Cardiac muscle cell (in vitro differentiated cells and primary cell): ENCODE measurements around the gene OXSM. TPM values are rescaled to one million over a fixed set of nuclear protein-coding genes. Genes with fewer than 3 reads are reported as not detected.

ENCODE experiments used
- DNase-seq, 2 donors: peaks; one replicate each; pipeline versions ENCODE4 v3.0.0 to v3.0.0-alpha.2; 2010 to 2017; ENCODE audit warnings: low read depth in 1 of 2, low spot score in 1 of 2
- H3K27ac ChIP-seq: fragments of 200-600 bp; sonication (generic); 2 replicates; pipeline ENCODE4 v1.5.1; 2016
- H3K27me3 ChIP-seq: fragments of 200-600 bp; sonication (generic); 2 replicates; pipeline ENCODE4 v1.6.0; 2016; ENCODE audit warnings: control low read depth
- H3K36me3 ChIP-seq: fragments of 200-600 bp; sonication (generic); 2 replicates; pipeline ENCODE4 v1.5.1; 2016; ENCODE audit warnings: control low read depth
- H3K4me1 ChIP-seq: fragments of 200-600 bp; sonication (generic); 2 replicates; pipeline ENCODE4 v1.8.1; 2017; ENCODE audit warnings: low read depth, mild to moderate bottlenecking, mixed run types
- H3K4me3 ChIP-seq: fragments of 200-600 bp; sonication (generic); 2 replicates; pipeline ENCODE4 v1.5.1; 2016; ENCODE audit warnings: mild to moderate bottlenecking
- H3K9me3 ChIP-seq: fragments of 200-600 bp; sonication (generic); 2 replicates; pipeline ENCODE4 v1.5.1; 2017; ENCODE audit warnings: low read depth, mild to moderate bottlenecking, control low read depth
- polyA plus RNA-seq: library from polyadenylated mRNA; unstranded; fragments of >200 nt; fragmentation: Nextera tagmentation; extraction: Ambion mirVana; gene quantifications from 2 replicates; pipeline ENCODE4 v1.2.1, GENCODE V29; 2016
- total RNA-seq: library from RNA; depleted of rRNA; stranded (reverse); fragments of >200 nt; gene quantifications from 2 replicates; pipeline ENCODE4 v1.2.3, GENCODE V29; 2016
- TF ChIP-seq, protein P1 (sequence below): IDR thresholded peaks from 2 replicates; pipeline ENCODE4 v1.5.1; 2012; ENCODE audit warnings: low read depth, mild to moderate bottlenecking, low read length

The OXSM gene
- total and polyA plus RNA-seq, 2 experiments from 2014 or later = 4.8 to 17.6 TPM

DNA sequence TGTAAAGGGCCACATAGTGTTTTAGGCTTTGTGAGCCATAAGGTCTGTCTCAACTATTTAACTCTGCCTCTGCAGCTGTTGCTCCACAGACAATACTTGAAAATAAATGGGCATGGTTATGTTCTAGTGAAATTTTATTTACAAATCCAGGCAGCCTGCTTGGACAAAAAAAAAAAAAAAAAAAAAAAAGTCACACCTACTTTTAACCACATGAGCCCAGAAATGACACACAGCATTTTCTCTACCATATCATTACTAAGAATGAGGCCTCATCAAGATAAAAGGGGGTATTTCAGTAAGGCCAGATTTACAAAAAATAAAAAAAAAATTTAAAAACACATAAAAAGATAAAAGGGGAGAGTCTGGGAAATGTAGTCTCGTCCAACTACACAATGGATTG lies 4.9 kb upstream of the OXSM start:
- H3K27me3 ChIP-seq = no peaks in the 10 kb centered on the region
- peaks cover 19% of the 10 kb centered on the region for H3K4me1 ChIP-seq
- H3K27ac ChIP-seq = no peak overlapping the region
- H3K4me3 ChIP-seq = no peak overlapping the region
- TF ChIP-seq, protein P1, sequence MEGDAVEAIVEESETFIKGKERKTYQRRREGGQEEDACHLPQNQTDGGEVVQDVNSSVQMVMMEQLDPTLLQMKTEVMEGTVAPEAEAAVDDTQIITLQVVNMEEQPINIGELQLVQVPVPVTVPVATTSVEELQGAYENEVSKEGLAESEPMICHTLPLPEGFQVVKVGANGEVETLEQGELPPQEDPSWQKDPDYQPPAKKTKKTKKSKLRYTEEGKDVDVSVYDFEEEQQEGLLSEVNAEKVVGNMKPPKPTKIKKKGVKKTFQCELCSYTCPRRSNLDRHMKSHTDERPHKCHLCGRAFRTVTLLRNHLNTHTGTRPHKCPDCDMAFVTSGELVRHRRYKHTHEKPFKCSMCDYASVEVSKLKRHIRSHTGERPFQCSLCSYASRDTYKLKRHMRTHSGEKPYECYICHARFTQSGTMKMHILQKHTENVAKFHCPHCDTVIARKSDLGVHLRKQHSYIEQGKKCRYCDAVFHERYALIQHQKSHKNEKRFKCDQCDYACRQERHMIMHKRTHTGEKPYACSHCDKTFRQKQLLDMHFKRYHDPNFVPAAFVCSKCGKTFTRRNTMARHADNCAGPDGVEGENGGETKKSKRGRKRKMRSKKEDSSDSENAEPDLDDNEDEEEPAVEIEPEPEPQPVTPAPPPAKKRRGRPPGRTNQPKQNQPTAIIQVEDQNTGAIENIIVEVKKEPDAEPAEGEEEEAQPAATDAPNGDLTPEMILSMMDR = no peak
- no peaks in the 10 kb centered on the region for H3K36me3 ChIP-seq
- no peak for DNase-seq
- no peaks in the 10 kb centered on the region for H3K9me3 ChIP-seq

DNA sequence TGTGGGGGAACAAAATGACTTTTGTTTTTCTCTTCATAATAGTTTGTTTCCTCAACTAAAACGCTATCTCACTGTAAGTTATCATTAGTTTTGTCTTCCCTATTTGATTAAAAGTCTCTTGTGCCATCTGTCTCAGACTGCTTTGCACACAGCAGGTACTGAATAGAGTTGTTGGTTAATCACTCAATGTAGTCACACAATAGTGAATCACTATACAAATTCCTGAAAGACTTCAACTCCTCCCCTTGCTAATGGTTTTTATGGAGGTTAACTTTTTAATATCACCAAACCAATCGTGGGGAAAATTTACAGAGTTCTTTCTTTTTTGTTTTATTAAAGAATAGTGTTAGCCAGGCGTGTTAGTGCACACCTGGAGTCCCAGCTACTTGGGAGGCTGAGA lies 4.1 kb upstream of the OXSM start:
- Histone ChIP-seq H3K9me3 (no peaks in the 10 kb centered on the region), H3K4me3 (no peak overlapping the region), H3K4me1 (peaks cover 20% of the 10 kb centered on the region), H3K27ac (no peak overlapping the region), H3K27me3 (no peaks in the 10 kb centered on the region), H3K36me3 (no peaks in the 10 kb centered on the region)
- DNase-seq = no peak
- TF ChIP-seq, protein P1 = no peak

DNA sequence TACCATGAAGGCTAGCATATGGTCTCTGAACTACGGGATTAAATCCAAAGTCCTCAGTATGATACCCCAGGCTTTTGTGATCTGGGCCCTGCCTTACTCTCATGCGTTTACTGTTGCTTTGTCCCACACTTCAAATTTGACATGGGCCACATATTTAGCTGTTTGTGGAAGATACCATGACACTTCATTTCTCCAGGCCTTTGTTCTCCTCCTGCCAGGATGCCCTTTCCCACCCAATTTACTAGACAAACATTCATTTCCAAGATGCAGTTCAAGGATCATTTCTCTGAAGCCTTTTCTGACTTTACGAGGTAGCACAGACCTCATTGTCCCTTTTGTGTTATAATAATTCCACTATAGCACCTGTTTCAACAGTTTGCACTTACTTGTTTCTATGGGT lies 2.2 kb upstream of the OXSM start:
- Histone ChIP-seq H3K27ac (no peak overlapping the region), H3K4me1 (peaks cover 15% of the 10 kb centered on the region), H3K36me3 (no peaks in the 10 kb centered on the region), H3K27me3 (no peaks in the 10 kb centered on the region), H3K9me3 (no peaks in the 10 kb centered on the region), H3K4me3 (no peak overlapping the region)
- DNase-seq = no peak
- TF ChIP-seq, protein P1 = no peak

DNA sequence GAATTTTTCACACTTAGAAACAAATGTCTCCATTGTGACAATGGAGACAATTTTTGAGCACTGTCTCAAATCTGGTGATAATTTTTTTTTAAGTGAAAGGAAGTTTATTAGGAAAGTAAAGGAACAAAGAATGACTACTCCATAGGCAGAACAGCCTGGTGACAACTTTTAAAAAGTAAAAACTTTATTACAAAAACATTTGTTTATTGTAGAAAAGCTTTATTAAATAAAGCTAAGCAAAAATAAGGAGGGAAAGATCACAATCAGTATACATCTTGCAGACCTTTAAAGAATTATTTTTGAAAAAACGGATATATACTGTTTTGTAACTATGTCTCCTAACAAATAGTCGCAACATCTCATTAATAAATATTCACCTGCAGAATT lies 688 bp upstream of the OXSM start:
- peaks cover 15% of the 10 kb centered on the region for H3K4me1 ChIP-seq
- H3K4me3 ChIP-seq = peak overlapping the region; percentile 76
- no peaks in the 10 kb centered on the region for H3K27me3 ChIP-seq
- TF ChIP-seq, protein P1 = no peak
- H3K9me3 ChIP-seq = no peaks in the 10 kb centered on the region
- H3K36me3 ChIP-seq = no peaks in the 10 kb centered on the region
- H3K27ac ChIP-seq = peak overlapping the region; percentile 94
- DNase-seq = no peak

DNA sequence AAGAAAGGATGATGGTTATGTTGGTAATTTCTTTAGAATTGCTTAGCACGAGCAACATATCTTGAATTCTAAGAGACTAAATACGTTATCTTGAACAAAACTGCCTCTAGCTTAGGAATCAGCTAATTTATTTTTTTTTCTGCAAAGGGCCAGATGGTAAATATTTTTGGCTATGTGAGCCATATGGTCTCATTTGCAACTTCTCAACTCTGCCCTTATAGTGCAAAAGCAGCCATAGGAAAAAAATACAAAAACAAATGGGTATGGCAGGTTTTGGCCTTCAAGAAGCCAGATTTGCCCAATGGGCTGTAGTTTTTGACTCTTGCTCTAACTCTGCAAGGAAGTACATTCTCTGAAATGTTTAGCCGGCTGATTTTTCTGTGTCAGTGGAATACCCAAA lies 11.9 kb downstream of the OXSM start:
- no peaks in the 10 kb centered on the region for H3K9me3 ChIP-seq
- H3K4me3 ChIP-seq = no peak overlapping the region
- DNase-seq = no peak
- no peaks in the 10 kb centered on the region for H3K36me3 ChIP-seq
- TF ChIP-seq, protein P1 = no peak
- H3K27ac ChIP-seq = no peak overlapping the region
- H3K27me3 ChIP-seq = no peaks in the 10 kb centered on the region
- H3K4me1 ChIP-seq = no peaks in the 10 kb centered on the region

DNA sequence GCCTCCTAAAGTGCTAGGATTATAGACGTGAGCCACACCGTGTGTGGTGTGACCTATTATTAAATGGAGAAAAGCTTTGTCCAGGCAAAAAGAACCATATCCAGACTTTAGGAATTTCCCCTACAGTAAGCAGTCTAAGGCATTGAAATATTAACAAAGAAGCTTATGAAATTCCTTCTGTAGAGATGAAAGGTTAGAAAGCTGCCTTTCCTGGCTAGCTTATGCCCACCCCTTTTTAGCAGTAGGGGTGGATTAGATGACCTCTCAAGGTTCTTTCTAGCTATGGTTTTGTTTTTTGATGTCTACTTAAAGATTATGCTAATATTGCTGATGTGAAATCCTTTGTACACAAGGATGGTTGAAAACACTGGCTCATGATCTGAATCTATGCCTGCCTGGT lies 13.9 kb downstream of the OXSM start:
- H3K36me3 ChIP-seq = no peaks in the 10 kb centered on the region
- no peak overlapping the region for H3K27ac ChIP-seq
- H3K4me3 ChIP-seq = no peak overlapping the region
- H3K27me3 ChIP-seq = no peaks in the 10 kb centered on the region
- TF ChIP-seq, protein P1 = no peak
- no peaks in the 10 kb centered on the region for H3K9me3 ChIP-seq
- no peak for DNase-seq
- no peaks in the 10 kb centered on the region for H3K4me1 ChIP-seq
